Osteoblast (primary cell): ENCODE data around the gene TM9SF1. TPM values are rescaled to one million over a fixed set of nuclear protein-coding genes. Genes with fewer than 3 reads are reported as not detected.

Experiments
- DNase-seq: peaks from one replicate; pipeline ENCODE4 v3.0.0; 2011; ENCODE audit warnings: low spot score, mixed read lengths; ENCODE audit not compliant: insufficient read length; ENCODE audit errors: missing footprints
- H2AFZ ChIP-seq: 2 replicates; pipeline ENCODE4 v1.6.0; 2011; ENCODE audit warnings: mild to moderate bottlenecking, low read length
- H3K27ac ChIP-seq: 2 replicates; pipeline ENCODE4 v1.5.1; 2011; ENCODE audit warnings: mild to moderate bottlenecking, low read depth, low read length, moderate library complexity
- H3K27me3 ChIP-seq: 2 replicates; pipeline ENCODE4 v1.6.0; 2012; ENCODE audit warnings: mild to moderate bottlenecking, control low read depth, inconsistent platforms, low read length, moderate library complexity; ENCODE audit not compliant: insufficient read depth
- H3K36me3 ChIP-seq: 2 replicates; pipeline ENCODE4 v1.5.1; 2011; ENCODE audit warnings: mild to moderate bottlenecking, low read length, control low read depth, moderate library complexity; ENCODE audit not compliant: insufficient read depth
- H3K4me1 ChIP-seq: 2 replicates; pipeline ENCODE4 v1.5.1; 2011; ENCODE audit warnings: mild to moderate bottlenecking, low read length, control low read depth, moderate library complexity; ENCODE audit not compliant: insufficient read depth
- H3K4me2 ChIP-seq: 2 replicates; pipeline ENCODE4 v1.6.0; 2011; ENCODE audit warnings: mild to moderate bottlenecking, low read length; ENCODE audit not compliant: insufficient read depth
- H3K4me3 ChIP-seq: fragments of 200-600 bp; sonication (generic); 3 replicates; pipeline ENCODE4 v1.5.1; 2012; ENCODE audit warnings: mild to moderate bottlenecking, low read length, inconsistent platforms; ENCODE audit not compliant: insufficient read depth
- H3K79me2 ChIP-seq: 2 replicates; pipeline ENCODE4 v1.6.0; 2012; ENCODE audit warnings: mild to moderate bottlenecking, low read length, control low read depth, inconsistent platforms; ENCODE audit not compliant: insufficient read depth
- H3K9me3 ChIP-seq: 2 replicates; pipeline ENCODE4 v1.5.1; 2011; ENCODE audit warnings: low read depth, low read length, control low read depth
- H4K20me1 ChIP-seq: 2 replicates; pipeline ENCODE4 v1.6.0; 2012; ENCODE audit warnings: mild to moderate bottlenecking, low read length, control low read depth; ENCODE audit not compliant: insufficient read depth
- CTCF ChIP-seq: IDR thresholded peaks from 2 replicates; pipeline ENCODE4 v1.5.1; 2011; ENCODE audit warnings: mild to moderate bottlenecking, low read depth, low read length, moderate library complexity; ENCODE audit errors: extremely low read depth
- total RNA-seq: library from RNA; depleted of rRNA; stranded (reverse); fragments of >200 nt; gene quantifications from 2 replicates; pipeline ENCODE4 v1.2.3, GENCODE V29; 2012

TM9SF1 gene
- total RNA-seq, 1 donor, result 78.2 TPM

GRCh38 chr14:24167469-24168114 lies 27.6 kb downstream of the TM9SF1 start:
- H2AFZ ChIP-seq, result no peak overlapping the region
- H3K4me2 ChIP-seq, result no peak overlapping the region
- TF ChIP-seq CTCF, result no peak
- no peaks in the 10 kb centered on the region for H3K9me3 ChIP-seq
- peaks cover 9% of the 10 kb centered on the region for H3K79me2 ChIP-seq
- peaks cover 63% of the 10 kb centered on the region for H3K36me3 ChIP-seq
- H3K4me3 ChIP-seq, result no peak overlapping the region
- no peaks in the 10 kb centered on the region for H3K27me3 ChIP-seq
- no peaks in the 10 kb centered on the region for H3K4me1 ChIP-seq
- H4K20me1 ChIP-seq, result peaks cover 3% of the 10 kb centered on the region
- DNase-seq, result no peak
- no peak overlapping the region for H3K27ac ChIP-seq

GRCh38 chr14:24165785-24166184 lies 29.5 kb downstream of the TM9SF1 start:
- peaks cover 6% of the 10 kb centered on the region for H4K20me1 ChIP-seq
- no peak overlapping the region for H2AFZ ChIP-seq
- H3K27ac ChIP-seq, result no peak overlapping the region
- no peak for DNase-seq
- H3K9me3 ChIP-seq, result no peaks in the 10 kb centered on the region
- peaks cover 63% of the 10 kb centered on the region for H3K36me3 ChIP-seq
- H3K4me3 ChIP-seq, result no peak overlapping the region
- peaks cover 11% of the 10 kb centered on the region for H3K4me1 ChIP-seq
- no peak overlapping the region for H3K4me2 ChIP-seq
- H3K27me3 ChIP-seq, result no peaks in the 10 kb centered on the region
- no peak for TF ChIP-seq CTCF
- H3K79me2 ChIP-seq, result peaks cover 23% of the 10 kb centered on the region

- peaks cover 69% of the 10 kb centered on the region for H3K36me3 ChIP-seq
Observed at GRCh38 chr14:24164518-24164991, 30.7 kb downstream of the TM9SF1 start.

More at GRCh38 chr14:24164518-24164991, 30.7 kb downstream of the TM9SF1 start:
- Histone ChIP-seq H2AFZ (no peak overlapping the region), H4K20me1 (peaks cover 6% of the 10 kb centered on the region), H3K27me3 (no peaks in the 10 kb centered on the region), H3K27ac (no peak overlapping the region), H3K4me3 (no peak overlapping the region), H3K4me1 (peaks cover 11% of the 10 kb centered on the region), H3K4me2 (no peak overlapping the region), H3K9me3 (no peaks in the 10 kb centered on the region), H3K79me2 (peaks cover 23% of the 10 kb centered on the region)
- DNase-seq, result peak; percentile 35
- no peak for TF ChIP-seq CTCF
